Keratinocyte (primary cell): ENCODE measurements around the gene NCKAP5. TPM values are rescaled to one million over a fixed set of nuclear protein-coding genes. Genes with fewer than 3 reads are reported as not detected.

Experiments used
- DNase-seq: peaks from one replicate; pipeline ENCODE4 v3.0.0-alpha.2; 2011; ENCODE audit warnings: low read depth, missing footprints, low spot score
- FAIRE-seq: peaks from 2 replicates; lab custom pipeline; 2011; peaks lifted over from hg19 to GRCh38; lab: Jason Lieb, UNC
- H2AFZ ChIP-seq: 2 replicates; pipeline ENCODE4 v1.6.0; 2012; ENCODE audit warnings: low read length, control low read depth, inconsistent platforms; ENCODE audit not compliant: control insufficient read depth
- H3K27ac ChIP-seq: 2 replicates; pipeline ENCODE4 v1.5.1; 2011; ENCODE audit warnings: low read length; ENCODE audit not compliant: control insufficient read depth, insufficient read depth
- H3K27me3 ChIP-seq: 3 replicates; pipeline ENCODE4 v1.6.0; 2011; ENCODE audit warnings: low read length; ENCODE audit not compliant: control insufficient read depth, insufficient read depth; ENCODE audit errors: extremely low read depth
- H3K36me3 ChIP-seq, 2 experiments: 2 replicates in 1 of 2; 3 replicates in 1 of 2; pipeline ENCODE4 v1.5.1; 2011; ENCODE audit warnings: low read length in 2 of 2, mild to moderate bottlenecking in 1 of 2; ENCODE audit not compliant: control insufficient read depth in 2 of 2, insufficient read depth in 2 of 2; ENCODE audit errors: extremely low read depth in 1 of 2
- H3K4me1 ChIP-seq: 3 replicates; pipeline ENCODE4 v1.5.1; 2011; ENCODE audit warnings: low read length; ENCODE audit not compliant: control insufficient read depth, insufficient read depth; ENCODE audit errors: extremely low read depth
- H3K4me2 ChIP-seq: 3 replicates; pipeline ENCODE4 v1.6.0; 2011; ENCODE audit warnings: low read depth, low read length; ENCODE audit not compliant: control insufficient read depth, insufficient read depth; ENCODE audit errors: extremely low read depth
- H3K4me3 ChIP-seq, 3 experiments: fragments of 200-600 bp in 1 of 3; sonication (generic) in 1 of 3; 2 replicates in 2 of 3; 3 replicates in 1 of 3; pipeline ENCODE4 v1.5.1; 2011 to 2016; ENCODE audit warnings: low read length in 3 of 3, mild to moderate bottlenecking in 3 of 3, control low read depth in 2 of 3, inconsistent platforms in 1 of 3, low read depth in 1 of 3, mixed read lengths in 1 of 3, mixed run types in 1 of 3, moderate library complexity in 1 of 3; ENCODE audit not compliant: control insufficient read depth in 2 of 3, insufficient read depth in 2 of 3; ENCODE audit errors: extremely low read depth in 1 of 3
- H3K79me2 ChIP-seq: 2 replicates; pipeline ENCODE4 v1.6.0; 2012; ENCODE audit warnings: low read length; ENCODE audit not compliant: control insufficient read depth, insufficient read depth
- H3K9ac ChIP-seq: 3 replicates; pipeline ENCODE4 v1.6.0; 2011; ENCODE audit warnings: low read length; ENCODE audit not compliant: control insufficient read depth, insufficient read depth; ENCODE audit errors: extremely low read depth
- H3K9me1 ChIP-seq: 3 replicates; pipeline ENCODE4 v1.6.0; 2011; ENCODE audit warnings: low read length; ENCODE audit not compliant: control insufficient read depth, insufficient read depth; ENCODE audit errors: extremely low read depth
- H3K9me3 ChIP-seq: 2 replicates; pipeline ENCODE4 v1.5.1; 2012; ENCODE audit warnings: low read depth, low read length; ENCODE audit not compliant: control insufficient read depth
- H4K20me1 ChIP-seq: 3 replicates; pipeline ENCODE4 v1.6.0; 2011; ENCODE audit warnings: low read length; ENCODE audit not compliant: control insufficient read depth, insufficient read depth; ENCODE audit errors: extremely low read depth
- CTCF ChIP-seq, 3 experiments: IDR thresholded peaks in 1 of 3; conservative IDR thresholded peaks in 1 of 3; optimal IDR thresholded peaks in 1 of 3; 2 replicates in 2 of 3; 3 replicates in 1 of 3; pipeline versions ENCODE3 to v1.5.1; 2011; ENCODE audit warnings: low read length in 3 of 3, mild to moderate bottlenecking in 3 of 3, moderate library complexity in 2 of 3, control low read depth in 1 of 3, inconsistent platforms in 1 of 3; ENCODE audit not compliant: insufficient read depth in 2 of 3; ENCODE audit errors: extremely low read depth in 1 of 3
- EZH2 ChIP-seq: IDR thresholded peaks from one replicate; pipeline ENCODE4 v1.6.1; 2012; ENCODE audit warnings: inconsistent platforms, mild to moderate bottlenecking, low read length, moderate library complexity
- dilution Hi-C: fragments of 300-500 bp; cut with MboI; formaldehyde crosslinking; loops from one replicate; pipeline ENCODE4 v1.7.0; 2020; ENCODE audit warnings: low sequenced_read_pairs; ENCODE audit not compliant: extremely low pct_ligation_motif_present
- polyA plus RNA-seq, 5 experiments: library from polyadenylated mRNA; depleted of rRNA in 3 of 5; stranded (reverse) in 3 of 5; stranded (forward) in 1 of 5; unstranded in 1 of 5; fragments of >200 nt; gene quantifications; 1 replicate in 1 of 5; 2 replicates in 3 of 5; 3 replicates in 1 of 5; pipeline versions ENCODE4 v1.2.1 to v1.2.3, GENCODE V29; 2011 to 2012; ENCODE audit warnings: missing spikeins in 2 of 5, low read depth in 1 of 5, low replicate concordance in 1 of 5

NCKAP5 gene
- polyA plus RNA-seq, 1 donor (not counting 4 experiments of a cell fraction or from before 2014, with no cell fraction given), result 3.6 TPM

GRCh38 chr2:133109772-133110171 lies 458.5 kb downstream of the NCKAP5 start:
- Histone ChIP-seq H3K4me1 (peaks cover 9% of the 10 kb centered on the region), H4K20me1 (no peaks in the 10 kb centered on the region), H3K9me3 (no peaks in the 10 kb centered on the region), H3K9ac (no peak overlapping the region), H3K36me3 (no peaks in the 10 kb centered on the region), H3K4me3 (no peak overlapping the region), H3K4me2 (no peak overlapping the region), H3K79me2 (no peaks in the 10 kb centered on the region), H3K27ac (no peak overlapping the region), H3K9me1 (no peaks in the 10 kb centered on the region), H3K27me3 (no peaks in the 10 kb centered on the region), H2AFZ (no peak overlapping the region)
- TF ChIP-seq CTCF (optimal IDR thresholded peaks at IDR 0.05 in 1 of 3, IDR thresholded peaks at IDR 0.05 in 1 of 3, conservative IDR thresholded peaks at IDR 0.05 in 1 of 3; ENCODE audit: extremely low read depth in 1 of 3, insufficient read depth in 2 of 3, low read length in 3 of 3) (no peak), EZH2 (no peak)
- dilution Hi-C loops, result no loop called here
- FAIRE-seq (peak; percentile 95), DNase-seq (peak; percentile 26)

- no peak overlapping the region for H3K27ac ChIP-seq
- H3K4me2 ChIP-seq, result no peak overlapping the region
- no peak overlapping the region for H3K9ac ChIP-seq
- no peak overlapping the region for H3K4me3 ChIP-seq
- TF ChIP-seq CTCF (optimal IDR thresholded peaks at IDR 0.05 in 1 of 3, IDR thresholded peaks at IDR 0.05 in 1 of 3, conservative IDR thresholded peaks at IDR 0.05 in 1 of 3; ENCODE audit: extremely low read depth in 1 of 3, insufficient read depth in 2 of 3, low read length in 3 of 3) (no peak), EZH2 (no peak)
- no peaks in the 10 kb centered on the region for H3K9me1 ChIP-seq
- no peak overlapping the region for H2AFZ ChIP-seq
- H3K4me1 ChIP-seq, result peaks cover 9% of the 10 kb centered on the region
- no peaks in the 10 kb centered on the region for H3K79me2 ChIP-seq
- dilution Hi-C loops, result no loop called here
- FAIRE-seq (no peak), DNase-seq (no peak)
- H3K36me3 ChIP-seq, result no peaks in the 10 kb centered on the region
- H4K20me1 ChIP-seq, result no peaks in the 10 kb centered on the region
- H3K9me3 ChIP-seq, result no peaks in the 10 kb centered on the region
- H3K27me3 ChIP-seq, result no peaks in the 10 kb centered on the region
These were observed 461.0 kb downstream of the NCKAP5 start for GRCh38 chr2:133107058-133107815.
